Measurements from ENCODE around the gene SLC35C1.
A peak's percentile ranks its signal among the peaks of the same experiment; 100 is the strongest.

The SLC35C1 gene

DNA sequence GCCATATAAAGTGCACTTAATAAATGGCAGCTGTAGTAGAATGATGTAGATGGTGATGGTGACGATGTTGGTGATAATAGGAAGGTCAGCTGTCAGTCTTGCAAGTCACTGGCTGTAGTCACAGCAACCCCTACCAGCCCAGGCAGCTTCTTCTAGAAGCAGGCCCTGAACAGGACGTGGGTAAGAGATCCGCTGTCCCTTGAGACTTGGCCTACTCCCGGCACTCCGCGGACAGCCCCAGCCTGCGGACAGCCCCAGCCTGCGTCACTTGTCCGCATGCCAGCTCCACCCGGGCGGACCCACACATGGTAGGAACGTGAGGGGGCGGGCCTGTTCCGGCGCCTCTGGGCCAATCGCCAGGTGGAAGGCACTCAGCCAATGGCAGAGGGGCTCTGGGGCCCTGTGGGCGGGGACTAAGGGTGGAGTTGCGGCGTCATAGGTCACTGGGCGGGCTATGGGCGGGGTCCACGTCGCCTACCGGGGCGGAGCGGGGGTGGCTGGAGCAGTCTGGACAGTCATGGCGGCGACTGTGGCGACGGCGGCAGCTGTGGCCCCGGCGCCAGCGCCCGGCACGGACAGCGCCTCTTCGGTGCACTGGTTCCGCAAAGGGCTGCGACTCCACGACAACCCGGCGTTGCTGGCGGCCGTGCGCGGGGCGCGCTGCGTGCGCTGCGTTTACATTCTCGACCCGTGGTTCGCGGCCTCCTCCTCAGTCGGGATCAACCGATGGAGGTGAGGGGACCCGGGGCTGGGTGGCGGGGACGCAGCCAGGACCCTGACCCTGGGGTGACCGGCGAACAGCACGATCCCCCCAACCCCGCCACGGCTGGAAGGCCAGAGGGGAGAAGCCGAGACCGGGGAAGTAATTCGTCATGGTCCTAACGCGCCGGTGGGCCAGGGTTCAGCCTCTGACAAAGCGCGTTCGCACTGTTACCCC is 42.3 kb downstream of the SLC35C1 start, which contains the start of gene CRY2:
Gene CRY2, plus strand, starts transcription at position 502 of the 937 bp plus-strand sequence. Its CDS starts 16 bp downstream, at position 518.
- peak; percentile 99 for DNase-seq (ENCODE audit: low read depth)

DNA sequence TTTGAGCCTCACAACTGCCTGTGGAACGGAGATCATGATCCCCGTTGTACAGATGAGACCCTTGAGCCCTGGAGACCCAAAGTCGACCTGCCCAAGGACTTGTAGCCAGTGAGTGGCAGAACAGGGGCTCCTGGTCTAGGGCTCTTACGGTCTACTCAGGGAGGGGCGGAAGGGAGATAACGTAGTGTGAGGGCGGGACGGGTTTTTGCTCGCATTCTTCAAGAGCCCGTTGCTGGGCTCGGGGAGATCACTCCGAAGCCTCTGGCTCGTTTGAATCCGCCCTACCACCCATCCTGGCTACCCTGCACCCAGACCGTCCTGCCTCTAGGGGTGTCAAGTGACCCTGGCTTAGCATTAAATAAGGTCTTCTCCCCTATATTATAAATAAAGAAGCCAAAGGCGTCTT is 43.0 kb downstream of the SLC35C1 start:
- no peak for DNase-seq (ENCODE audit: low read depth)

DNA sequence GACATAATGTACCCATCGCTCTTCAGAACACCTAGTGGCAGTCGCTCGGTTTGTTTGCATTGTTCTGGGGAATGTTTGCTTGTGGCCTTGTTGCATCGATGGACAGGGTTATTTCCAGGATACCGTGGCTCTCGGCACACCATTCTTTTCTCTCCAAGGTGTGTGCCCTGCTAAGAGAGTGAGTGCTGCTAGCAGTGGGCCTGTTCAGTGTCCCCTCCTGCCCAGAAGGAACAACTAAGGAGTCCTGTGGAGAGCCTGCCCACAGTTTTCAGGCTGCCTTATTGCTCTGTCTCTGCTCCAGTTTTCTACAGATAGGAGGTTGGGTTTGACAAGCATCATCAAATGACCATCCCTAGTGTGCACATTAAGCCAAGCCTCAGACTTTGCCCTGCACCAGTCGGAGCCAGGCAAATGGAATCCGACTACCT is 43.7 kb downstream of the SLC35C1 start:
- DNase-seq (ENCODE audit: low read depth) = no peak

DNA sequence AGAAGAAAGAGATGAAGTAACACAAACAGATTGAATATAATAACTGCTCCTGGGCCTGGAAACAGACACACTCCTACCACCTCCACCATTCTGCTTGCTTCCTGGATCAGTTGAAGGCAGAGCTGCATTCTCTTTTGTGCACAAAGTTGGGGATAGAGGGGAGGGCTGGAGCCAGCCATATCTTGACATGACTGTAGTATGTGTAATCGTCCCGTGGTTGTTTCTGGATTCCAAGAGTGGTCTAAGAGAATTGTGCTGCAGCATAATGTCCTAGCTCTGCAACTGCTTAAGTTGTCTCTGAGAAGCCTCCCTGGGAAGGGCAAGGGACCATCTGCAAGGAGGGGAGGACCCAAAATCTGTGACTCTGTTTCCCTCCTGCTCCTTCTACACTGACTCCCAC is 45.5 kb downstream of the SLC35C1 start:
- no peak for DNase-seq (ENCODE audit: low read depth)

DNA sequence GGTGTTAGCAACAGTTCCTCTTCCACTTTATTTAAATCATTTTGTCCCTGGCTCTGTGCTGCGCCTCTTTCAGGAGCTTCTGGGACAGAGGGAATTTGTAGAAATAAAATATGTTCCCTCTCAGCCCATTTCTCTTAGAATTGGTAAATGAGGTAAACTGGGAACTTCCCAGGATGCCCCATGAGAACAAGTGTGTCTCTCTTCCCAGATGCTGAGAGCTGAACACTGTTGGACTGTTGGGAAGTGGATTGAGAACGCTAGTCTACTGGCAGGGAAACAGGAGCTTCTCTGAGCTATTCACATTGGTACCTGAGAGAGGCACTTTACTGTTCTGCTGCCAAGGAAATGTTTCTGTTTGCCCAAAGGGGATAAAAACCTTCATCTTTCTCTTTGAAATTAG is 46.3 kb downstream of the SLC35C1 start:
- no peak for DNase-seq (ENCODE audit: low read depth)

DNA sequence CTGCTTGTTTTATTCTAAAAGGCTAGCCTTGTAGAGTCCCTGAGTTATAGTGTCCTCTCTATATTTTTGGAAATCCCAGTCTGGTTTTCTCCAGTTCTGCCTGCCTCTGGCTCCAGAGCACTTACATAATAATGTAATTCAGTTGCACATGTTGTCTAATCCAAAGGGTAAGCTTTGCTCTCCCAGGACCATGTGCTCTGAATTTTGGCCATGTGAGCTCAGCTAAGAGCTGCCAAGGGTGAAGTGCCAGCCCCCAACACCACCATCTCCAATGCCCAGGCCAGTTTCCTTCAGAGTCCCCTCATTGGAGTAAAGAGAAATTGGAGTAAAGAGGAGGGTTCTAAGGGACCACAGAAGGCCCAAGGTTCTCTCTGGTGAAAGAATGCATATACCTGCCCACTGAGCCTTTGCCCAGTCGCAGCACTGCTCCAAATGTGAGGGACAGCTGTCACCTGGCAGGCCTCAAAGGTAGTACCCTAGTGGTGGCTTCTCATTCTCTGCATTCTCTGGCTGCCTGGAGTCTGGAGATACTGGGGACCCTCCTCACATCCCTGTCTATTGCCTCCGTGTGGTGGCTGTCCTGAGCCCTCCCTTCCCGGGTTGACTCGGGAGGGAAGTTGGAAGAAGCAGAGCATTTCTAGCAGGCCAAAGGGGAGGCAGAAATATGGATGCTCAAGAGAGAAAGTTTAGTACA is 47.2 kb downstream of the SLC35C1 start:
- DNase-seq (ENCODE audit: low read depth) = no peak

DNA sequence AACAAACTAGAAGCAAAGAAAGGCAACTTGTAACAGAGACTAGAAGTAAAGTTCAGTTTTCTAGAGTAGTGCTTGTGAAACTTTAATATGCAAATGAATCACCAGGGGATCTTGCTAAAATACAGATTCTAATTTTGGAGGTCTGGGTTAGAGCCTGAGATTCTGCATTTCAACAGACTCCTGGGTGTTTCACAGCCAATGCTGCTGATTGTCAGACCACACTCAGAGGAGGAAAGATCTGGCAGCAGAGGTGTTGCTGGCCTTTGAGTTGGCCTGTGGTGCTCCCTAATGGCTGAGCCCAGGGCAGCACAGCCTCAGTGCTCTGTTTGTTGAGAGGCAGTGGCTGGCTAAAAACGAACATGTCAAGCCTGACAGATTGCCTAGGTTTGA is 47.8 kb downstream of the SLC35C1 start:
- no peak for DNase-seq (ENCODE audit: low read depth)

DNA sequence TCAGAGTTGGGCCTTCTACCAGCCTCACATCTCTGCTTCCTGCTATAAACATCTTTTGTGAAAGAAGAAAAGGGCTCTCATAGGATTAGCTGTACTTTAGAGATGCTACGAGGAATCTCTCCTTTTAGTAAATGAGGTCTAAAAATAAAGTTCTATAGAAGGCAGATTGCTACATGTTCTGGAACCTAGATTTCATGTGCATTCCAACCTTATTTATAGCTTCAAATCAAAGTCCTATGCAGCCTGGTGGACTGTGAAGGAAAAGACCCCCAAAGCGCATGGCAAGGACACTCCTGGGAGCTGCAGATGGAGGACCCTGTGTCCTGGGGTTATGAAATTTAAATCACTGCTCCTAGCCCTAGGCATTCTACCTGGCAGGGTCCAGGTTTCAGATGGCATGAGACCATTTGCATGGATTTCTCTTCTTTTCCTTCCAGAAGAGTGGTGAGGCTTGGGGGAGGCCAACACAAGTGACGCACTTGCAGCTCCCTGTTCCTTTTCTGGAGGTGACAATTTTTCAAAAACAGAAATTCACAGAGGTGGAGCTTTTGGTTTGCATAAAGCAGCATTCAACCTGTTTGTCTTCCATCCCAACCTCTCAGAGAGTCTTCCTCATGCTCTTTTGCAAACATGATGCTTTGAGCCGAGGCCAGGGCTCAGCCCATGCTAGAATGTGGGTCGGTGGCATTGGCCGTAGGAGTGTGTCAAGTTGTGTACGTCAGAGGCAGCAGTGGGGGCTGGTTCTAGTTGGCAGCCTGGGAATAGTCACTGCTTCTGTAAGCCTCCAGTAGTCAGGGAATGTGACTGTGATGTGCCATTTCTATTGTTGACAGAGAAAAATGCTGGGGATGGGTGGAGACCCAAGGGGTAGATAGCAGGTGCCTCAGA is 48.6 kb downstream of the SLC35C1 start:
- no peak for DNase-seq (ENCODE audit: low read depth)

DNA sequence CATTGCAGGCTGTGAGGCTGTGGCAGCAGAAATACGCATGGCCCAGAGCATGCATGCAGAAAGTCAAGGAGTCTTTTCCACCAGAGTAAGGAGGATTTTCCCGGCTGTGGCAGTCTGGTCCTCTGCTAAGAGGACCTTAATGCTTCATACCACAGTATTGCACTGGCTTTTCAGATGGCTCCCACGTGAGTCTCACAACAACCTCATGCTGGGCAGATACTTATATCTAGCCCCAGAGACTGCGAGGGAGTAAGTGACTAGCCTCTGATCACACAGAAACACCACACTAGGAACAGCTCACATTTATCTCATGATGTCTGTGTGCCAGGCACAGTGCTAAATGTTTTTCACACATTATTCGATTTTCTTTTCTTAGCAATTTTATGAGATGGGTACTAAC is 50.4 kb downstream of the SLC35C1 start:
- no peak for DNase-seq (ENCODE audit: low read depth)

DNA sequence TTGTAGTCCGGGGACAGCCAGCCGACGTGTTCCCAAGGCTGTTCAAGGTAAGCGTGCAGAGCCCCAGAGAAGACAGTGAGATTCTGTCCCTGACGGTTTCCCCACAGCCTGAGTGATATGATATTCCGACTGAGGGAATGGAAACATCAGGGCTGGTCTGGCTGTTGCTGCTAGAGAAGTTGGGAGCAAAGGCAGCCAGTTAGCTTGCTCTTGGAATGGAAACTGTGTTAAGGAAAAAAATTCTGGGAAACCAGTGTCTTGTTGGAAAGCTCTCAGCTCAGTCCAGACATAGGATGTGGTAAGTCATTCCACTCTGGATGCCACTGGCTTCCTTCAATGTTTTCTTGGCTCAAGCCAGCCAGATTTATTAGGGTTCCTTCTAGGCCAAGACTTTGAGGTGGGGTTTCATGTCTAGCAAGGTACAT is 51.1 kb downstream of the SLC35C1 start:
- no peak for DNase-seq (ENCODE audit: low read depth)

DNA sequence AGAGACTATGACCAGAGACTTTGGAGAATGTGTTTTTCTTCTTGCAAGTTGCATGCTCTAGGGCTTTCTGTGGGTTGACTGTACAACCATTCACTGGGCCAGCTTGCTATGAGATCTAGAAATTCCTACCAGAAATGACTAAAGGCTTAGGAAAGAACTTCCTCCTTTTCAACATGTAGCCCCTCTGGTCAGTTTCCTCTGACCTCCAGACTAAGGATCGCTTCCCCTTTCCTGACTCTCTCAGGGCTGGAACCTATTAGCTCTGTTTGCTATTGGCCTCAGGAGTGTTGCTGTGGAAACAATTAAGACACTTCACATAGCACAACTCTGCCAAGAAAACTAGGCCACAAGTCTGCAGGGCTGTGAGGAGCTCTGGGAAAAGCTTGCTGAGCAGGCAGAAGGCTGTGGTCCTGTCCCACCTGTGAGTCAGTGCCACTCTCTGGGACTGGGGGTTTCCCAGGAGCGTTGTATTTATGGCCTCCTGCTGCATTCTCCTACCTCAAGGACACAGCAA is 53.1 kb downstream of the SLC35C1 start:
- no peak for DNase-seq (ENCODE audit: low read depth)

DNA sequence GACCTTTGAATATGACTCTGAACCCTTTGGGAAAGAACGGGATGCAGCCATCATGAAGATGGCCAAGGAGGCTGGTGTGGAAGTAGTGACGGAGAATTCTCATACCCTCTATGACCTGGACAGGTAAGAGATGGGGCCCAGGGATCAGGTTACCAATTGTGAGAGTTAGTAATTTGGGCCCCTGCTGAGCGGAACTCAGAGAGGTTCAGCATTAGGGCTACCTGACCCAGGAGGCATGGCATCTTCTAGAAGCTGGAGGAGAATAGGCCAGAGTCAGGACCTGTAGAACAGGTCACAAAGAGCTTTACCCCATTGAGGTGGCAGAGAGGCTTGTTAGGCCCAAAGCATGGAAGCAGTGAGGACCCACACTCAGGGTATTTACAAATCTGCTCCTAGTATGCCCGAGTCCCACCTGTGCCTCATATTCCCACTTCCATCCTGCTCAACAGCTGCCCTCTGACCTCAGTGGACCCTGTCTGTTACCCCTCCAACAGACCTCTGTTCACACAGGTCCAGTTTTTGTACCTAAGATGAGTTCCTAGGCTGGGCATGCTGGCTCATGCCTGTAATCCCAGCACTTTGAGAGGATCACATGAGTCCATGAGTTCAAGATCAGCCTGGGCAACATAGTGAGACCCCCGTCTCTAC is 53.9 kb downstream of the SLC35C1 start:
- DNase-seq (ENCODE audit: low read depth) = no peak

DNA sequence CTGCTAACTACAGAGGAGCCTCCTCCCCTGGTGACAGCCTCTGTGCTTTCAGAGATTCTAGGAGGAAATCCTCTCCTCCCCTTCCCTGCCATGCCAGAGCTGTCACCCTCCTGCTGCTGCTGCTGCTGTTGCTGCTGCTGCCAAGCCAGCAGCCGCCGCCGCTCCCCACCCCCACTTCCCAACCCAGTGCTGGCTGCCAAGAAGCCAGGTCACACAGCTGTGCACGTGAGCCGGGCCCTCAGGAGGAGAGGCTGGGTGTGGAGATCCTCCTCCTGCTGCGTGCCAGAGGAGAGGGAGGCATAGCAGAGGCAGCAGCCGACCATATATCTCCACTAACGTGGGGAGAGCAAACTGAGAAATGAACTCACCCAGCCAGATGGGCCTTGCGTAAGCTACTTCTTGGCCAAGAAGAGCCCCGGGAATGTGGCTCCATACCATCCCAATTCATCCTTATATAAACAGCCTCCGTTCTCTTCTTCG is 54.8 kb downstream of the SLC35C1 start:
- DNase-seq (ENCODE audit: low read depth) = no peak

DNA sequence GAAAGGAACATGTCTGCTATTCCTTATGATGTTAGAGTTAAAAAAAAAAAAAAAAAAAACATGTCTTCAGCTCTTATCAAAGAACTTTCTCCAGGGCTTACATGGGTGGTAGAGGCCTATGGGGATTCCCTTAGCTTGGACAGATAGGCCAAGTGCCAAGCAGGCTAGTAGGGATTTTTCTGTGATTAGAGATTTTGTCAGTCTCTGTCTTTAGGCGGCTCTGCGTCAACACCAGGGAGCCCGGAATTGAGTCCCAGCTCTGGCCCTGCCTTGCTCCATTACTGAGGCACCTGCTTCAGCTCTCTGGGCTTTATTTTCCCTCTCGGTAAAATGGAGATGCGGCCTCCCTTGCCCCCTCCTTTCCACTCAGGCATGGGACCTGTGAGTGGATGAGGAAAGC is 55.4 kb downstream of the SLC35C1 start:
- no peak for DNase-seq (ENCODE audit: low read depth)

DNA sequence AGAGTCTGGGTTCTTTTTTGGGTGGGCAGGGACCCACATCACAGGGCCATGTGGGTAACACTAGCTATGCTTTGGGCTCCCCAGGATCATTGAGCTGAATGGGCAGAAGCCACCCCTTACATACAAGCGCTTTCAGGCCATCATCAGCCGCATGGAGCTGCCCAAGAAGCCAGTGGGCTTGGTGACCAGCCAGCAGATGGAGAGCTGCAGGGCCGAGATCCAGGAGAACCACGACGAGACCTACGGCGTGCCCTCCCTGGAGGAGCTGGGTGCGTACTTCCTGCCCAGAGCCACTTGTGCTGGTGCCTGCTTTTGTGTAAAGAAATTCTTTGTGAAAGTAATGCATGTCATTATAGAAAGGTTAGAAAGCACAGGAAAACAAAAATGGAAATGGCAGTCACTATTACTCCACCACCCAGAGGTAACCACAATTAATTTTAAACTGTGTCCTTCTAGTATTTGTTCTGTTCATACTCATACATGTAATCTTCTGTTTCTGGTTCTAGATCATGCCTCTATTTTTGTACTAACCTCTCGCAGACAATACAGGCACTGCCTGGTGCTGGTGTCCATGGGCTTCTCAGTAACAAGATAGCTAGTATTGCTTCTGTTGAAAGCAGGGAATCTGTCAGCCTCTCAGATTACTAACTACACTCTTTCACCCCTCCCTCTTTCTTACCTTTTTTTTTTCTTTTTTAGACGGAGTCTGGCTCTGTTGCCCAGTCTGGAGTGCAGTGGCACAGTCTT is 56.0 kb downstream of the SLC35C1 start:
- no peak for DNase-seq (ENCODE audit: low read depth)

Measured in activated T-cell treated with anti-CD3 and anti-CD28 coated beads for 1 hour (primary cell).